ENCODE results near the gene DSTYK.
A peak's percentile ranks its signal among the peaks of the same experiment; 100 is the strongest.
"Not testable (repeated sequence)": the region's sequence is repeated elsewhere in the genome, so short reads cannot be mapped to it uniquely, and the experiment has no call there.

DSTYK gene

DNA sequence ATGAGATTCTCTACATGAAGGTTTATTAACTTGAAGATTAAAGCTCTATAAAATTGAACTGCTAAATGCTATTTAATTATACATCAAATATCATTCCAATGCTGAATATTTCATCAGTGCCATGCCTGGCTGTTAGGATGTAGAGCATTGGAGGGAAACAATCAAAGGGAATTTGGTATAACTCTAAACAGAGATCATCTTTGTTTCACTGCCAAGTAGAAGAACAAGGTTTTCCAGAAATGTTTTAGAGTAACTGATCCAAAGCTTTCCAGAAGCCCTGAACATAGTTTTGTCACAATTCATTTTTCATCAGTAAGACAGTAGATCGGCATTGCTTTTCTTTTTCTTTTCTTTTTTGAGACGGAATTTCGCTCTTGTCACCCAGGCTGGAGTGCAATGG is 5.9 kb upstream of the DSTYK start:
- DNase-seq, result no peak

DNA sequence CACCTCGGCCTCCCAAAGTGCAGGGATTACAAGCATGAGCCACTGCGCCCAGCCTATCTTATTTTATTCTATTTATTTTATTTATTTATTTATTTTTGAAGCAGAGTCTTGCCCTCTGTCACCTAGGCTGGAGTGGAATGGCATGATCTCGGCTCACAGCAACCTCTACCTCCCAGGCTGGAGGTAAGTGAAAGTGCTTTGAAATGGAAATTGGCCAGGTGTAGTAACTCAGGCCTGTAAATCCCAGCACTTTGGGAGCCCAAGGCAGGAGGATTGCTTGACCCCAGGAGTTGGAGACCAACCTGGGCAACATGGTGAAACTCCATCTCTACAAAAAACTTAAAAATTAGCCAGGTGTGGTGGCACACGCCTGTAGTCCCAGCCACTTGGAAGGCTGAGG is 5.1 kb upstream of the DSTYK start:
- DNase-seq, result no peak

DNA sequence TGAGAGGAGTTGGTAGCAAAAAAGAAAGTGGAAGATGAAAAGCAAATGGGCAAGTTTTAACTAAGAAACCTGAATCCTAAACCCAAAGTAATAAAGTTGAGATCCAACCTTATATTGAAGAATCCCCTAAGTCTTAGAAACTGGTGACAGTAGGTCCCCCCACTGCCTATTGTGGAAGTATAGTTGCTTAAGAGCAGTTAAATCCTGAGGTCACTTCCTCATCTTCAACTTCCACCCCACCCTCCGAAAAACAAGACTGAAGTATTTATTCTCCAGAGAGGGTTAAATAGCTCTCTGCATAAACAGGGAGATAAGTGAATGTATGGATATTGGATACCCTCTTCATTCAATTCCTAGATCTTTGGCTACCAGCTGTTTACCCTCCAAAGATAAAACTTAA is 3.3 kb upstream of the DSTYK start:
- peak; percentile 37 to 42 for DNase-seq

DNA sequence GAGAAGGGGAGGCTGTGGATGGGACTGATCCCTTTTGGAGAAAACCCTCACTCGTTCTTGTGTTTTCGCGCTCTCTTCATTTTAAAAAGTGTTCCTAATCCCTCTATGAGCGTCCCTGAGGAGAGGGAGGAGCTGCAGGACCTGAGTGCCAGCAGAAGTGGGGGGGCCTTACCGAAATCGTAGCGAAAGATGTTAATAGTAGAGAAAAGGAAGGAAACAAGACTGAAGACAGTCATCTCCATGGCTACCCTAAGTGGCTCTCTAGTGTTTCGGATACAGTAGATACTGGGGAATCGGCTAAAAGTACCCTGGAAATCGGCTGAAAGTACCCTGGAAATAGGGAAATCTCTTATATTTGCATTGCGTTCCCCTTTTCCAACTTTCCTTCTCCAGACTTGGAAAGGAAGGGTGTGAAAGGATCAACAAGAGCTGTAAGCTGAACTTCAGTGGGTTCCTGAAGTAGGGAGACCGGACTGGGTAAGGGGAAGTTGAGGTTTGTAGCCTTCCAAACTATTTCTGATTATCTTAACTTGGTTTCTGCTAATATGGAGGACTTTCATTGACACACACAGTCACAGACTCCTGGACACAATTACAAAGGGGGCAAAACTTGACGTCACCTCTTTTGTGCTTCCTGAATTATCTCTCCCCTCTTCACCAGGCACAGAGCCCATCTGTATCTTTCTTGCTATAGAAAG is 486 bp upstream of the DSTYK start:
- peak; percentile 86 to 88 for DNase-seq

DNA sequence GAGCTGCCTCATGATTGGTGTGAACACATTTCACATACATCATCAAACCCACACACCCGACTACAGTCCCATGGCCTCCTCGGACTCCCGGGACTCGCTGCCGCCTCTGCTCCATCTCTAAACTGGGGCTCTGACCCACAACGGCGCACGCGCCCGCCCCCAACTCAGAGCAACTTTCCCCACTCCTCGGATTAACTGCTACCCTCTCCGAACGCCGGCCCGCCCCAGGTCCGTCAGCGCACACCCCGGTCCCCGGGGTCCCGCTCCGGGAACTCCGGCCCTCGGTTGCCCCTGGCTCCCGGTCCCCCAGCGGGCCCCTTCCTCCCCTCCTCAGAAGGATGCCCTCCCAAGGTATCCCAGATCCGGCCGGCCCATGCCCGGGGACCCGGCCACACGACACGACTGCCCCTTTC is 740 bp downstream of the DSTYK start:
- DNase-seq, result no peak

DNA sequence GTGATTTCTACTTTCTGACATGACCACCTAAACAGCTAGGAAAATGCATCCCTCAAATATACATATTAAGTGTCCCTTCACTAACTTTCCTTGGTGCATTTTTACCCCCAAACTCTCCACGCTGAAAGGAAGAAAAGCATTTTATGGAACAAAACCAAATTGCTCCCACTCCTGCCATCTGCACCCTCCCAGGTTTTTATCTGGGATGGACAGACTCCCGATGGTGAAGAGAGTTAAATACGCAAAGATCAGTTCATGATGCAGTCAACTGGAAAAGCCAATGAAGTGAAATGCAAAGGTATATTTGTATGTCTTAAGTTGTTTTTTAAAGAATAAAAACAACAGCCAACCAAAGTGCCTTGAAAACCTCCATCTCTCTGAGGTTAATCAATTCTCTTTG is 2.7 kb downstream of the DSTYK start:
- DNase-seq, result no peak

DNA sequence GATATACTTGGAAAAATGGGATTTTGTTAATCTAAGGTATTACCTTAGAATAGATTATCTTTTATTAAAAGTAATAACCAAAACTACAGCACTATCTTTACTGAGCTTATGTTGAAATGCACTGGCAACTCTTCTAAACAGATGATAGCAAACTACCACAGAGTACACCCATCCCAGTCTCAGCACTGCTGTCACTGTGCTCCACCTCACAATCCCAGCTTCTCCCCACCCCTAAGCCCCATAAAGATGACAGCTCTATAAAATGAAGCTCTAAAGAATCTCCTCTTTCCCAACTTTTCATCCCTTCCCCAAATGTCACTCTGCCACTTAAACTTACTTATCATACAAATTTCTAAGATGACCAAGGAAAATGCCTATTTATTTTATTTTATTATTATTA is 6.4 kb downstream of the DSTYK start:
- DNase-seq, result no peak

DNA sequence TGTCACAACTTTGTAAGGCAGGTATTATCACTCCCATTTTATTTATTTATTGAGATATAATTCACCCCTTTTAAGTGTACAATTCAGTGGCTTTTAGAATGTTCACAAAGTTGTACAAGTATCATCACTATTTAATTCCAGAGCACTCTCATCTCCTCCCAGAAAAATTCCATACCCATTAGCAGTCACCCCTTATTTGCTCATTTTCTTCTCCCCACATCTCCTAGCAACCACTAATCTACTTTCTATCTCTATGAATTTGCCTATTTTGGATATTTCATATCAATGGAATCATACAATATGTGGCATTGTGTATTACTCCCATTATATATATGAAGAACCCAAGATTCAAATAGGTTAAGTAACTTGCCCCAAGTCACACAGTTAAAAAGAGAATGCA is 7.0 kb downstream of the DSTYK start:
- DNase-seq, result no peak

DNA sequence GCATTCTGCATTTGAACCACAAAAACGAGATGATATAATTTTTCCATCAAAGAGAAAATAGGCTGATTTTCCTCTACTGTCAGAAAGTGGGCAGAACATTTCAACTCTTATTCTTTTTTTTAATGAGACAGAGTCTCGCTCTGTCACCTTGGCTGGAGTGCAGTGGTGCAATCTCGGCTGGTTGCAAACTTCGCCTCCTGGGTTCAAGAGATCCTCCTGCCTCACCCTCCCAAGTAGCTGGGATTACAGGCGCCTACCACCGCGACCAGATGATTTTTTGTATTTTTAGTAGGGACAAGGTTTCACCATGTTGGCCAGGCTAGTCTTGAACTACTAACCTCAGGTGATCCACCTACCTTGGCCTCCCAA is 11.6 kb downstream of the DSTYK start:
- no peak for DNase-seq

DNA sequence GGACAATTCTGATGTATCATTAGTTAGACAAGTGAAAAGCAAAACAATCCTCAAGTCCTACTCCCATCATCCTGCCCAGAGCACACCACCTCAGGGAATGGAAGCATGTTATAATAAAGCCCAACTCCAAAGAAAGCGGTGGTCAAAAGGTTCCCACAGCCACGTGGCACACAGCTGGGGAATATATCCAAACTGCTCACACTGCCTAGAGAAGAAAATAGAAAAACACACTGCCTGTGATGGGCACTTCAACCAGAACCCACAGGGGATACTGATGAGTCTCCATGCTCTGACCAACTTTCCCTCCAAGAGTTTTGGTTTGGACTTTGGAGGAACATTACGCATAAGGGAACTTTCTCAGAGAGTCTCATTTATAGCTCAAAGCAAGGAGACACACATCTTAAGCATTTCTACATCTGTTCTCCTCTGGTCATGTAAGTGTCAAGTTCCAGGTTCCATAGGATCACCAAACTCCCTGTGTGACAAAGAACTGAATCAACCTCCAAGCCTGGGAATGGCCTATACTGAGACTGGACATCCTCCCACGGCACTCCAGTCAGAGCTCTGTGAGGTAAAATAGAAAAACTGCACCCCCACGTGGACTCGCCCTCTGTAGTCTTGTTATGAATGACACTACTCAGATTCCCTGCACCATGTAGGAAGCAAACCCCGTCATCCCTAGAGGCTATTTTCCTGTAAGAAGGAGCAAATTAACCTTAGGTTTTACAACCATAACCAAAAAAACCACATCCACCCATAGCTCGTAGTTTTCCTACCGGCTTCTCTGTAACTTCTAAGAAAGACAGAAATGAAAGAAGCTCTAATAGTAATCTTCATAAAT is 12.2 kb downstream of the DSTYK start:
- DNase-seq, result no peak

DNA sequence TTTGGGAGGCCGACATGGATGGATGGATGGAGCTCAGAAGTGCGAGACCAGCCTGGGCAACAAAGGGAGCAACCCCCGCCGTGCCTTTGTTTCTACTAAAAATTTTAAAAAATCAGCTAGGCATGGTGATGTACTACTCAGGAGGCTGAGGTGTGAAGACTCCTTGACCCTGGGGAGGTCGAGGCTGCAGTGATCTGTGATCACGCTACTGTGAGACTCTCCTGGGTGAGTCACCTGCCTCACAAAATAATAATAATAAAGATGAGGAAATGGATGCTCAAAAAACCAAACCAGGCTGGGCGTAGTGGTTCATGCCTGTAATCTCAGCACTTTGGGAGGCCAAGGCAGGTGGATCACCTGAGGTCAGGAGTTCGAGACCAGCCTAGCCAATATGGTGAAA is 19.2 kb downstream of the DSTYK start:
- DNase-seq, result no peak

DNA sequence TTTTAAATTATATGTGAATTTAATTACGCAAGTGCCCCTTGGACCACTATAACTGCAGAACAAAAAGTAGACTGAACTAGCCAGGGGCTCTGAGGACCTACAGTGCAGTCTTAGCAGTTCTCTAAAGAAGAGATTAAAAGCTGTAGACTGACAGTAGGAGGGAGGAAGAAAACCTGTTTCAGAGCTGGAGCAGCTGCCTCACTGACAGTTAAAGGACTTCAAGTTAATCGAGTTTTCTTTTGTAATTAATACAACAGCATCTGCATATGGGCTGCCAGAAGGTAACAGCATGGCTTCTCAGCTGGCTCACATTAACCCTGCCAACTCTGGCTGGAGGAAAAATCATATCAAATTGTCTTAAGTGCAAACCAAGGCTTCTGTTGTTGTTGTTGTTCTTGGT is 19.9 kb downstream of the DSTYK start:
- no peak for DNase-seq

DNA sequence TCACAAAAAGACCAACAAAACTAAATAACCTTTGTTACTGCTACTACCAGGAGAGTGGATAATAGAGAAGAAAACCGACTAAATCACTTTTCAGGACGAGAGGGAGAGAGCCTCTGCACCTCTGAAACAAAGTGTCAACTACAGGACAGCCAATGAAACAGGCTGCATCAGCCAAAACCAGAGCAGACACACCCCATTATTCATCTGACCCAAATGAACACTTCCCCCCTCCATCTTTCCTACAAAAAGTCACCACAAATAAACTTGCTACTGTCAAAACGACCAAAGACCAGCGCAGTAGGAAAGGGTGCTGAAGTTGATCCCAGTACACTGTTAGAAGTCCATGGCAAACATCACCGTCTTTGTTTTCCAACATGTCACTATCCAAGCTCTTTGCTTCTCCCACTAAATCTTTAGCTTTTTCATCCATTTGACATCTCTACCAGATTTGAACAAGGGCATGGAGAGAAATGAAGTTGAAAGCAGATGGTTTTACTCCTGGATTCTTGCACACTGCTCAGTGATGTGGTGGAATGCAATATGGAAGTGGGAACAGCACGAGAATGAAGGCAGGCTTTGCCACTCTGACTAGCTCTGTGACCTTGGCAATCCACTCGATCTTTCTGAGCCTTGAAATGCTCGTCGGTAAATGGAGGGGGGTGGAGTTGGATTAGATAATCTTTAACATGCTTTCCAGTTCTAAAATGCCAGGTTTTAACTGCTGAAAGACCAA is 20.5 kb downstream of the DSTYK start:
- no peak for DNase-seq

DNA sequence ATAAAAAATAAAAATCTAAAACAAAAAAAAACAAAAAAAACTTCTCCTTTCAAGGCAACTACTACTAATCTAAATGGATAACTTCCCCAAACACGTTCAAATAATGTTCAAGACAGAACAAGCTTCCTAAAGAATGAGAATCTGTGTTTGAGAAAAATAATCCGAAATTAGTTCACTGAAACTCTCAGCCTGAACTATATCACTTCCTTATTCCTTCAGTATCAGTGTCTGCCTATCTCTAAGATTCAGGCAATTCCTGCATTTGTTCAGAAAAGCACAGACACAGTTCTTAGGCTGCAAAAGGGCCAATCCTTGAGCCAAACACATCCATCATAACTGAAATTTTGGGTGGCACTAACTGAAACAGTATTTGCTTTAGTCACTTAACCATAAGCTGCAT is 22.4 kb downstream of the DSTYK start:
- DNase-seq, result peak in 1 of 2 experiments; percentile 14

DNA sequence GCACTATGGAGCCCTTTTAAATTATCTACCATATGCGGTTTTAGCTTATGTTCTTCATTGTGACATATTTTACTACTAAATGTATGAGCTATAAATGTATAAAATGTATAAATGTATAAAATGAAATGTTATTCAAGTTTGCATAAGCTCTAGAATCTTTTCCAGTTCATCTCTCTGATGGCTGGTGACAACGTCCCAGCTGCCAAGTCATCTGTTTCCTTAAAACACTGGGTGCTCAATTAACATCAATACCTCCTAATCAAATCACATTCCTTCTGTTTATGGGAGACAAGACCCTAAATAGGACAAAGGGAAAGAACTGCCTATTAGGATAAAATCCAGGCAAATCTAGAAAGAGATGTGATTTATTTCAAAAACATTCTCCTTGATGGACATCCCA is 22.9 kb downstream of the DSTYK start:
- DNase-seq, result no peak

DNA sequence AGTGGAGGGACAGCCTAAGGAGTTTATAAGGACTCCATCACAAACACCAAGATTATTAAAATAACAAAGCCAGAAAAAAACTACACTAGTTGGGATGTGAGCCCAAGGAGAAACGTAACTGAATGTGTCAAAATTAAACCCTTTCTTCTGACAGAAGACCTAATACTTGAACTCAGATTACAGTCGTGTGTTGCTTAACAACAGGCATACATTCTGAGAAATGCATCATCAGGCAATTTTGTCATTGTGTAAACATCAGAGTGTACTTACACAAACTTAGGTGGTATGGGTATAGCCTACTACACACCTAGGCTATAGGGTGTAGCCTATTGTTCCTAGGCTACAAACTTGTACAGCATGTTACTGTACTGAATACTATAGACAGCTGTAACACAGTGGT is 23.4 kb downstream of the DSTYK start:
- DNase-seq, result no peak

DNA sequence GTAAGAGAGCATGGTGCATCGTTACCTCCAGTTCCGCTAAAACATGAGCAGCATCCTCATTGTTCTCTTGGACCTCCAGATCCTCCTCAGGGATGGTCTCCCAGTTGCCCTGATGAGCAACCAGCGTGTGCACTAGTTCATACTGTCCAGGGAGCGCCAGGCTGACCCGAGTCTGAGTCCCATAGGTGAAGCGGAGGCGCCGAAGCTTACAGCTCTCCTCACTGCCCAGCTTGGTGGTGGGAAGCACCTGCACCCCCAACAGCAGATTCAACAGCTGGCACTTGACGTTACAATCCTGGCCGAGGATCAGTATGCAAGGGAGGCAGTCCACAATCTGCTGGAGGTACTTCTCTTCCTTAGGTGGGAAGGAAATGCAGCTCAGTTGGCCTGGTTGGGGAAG is 24.1 kb downstream of the DSTYK start:
- DNase-seq, result no peak

DNA sequence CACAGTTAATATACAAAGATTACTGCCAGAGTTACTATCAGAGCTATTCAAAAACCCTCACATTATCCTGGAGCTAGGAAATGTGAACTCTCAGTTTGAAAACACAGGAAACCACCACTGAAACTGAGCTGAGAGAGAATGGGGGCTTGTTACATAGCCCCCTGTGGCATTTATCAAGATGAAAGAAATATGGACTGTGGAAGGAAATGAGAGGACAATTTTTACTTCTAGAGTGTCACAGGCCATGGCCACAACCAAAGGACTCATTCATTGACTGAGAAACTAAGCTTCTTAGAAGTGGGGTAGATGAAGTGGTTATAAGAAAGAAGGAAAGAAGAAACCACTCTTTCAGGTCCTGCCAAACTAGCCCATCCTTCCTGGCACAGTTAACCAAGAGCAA is 25.3 kb downstream of the DSTYK start:
- DNase-seq, result no peak

DNA sequence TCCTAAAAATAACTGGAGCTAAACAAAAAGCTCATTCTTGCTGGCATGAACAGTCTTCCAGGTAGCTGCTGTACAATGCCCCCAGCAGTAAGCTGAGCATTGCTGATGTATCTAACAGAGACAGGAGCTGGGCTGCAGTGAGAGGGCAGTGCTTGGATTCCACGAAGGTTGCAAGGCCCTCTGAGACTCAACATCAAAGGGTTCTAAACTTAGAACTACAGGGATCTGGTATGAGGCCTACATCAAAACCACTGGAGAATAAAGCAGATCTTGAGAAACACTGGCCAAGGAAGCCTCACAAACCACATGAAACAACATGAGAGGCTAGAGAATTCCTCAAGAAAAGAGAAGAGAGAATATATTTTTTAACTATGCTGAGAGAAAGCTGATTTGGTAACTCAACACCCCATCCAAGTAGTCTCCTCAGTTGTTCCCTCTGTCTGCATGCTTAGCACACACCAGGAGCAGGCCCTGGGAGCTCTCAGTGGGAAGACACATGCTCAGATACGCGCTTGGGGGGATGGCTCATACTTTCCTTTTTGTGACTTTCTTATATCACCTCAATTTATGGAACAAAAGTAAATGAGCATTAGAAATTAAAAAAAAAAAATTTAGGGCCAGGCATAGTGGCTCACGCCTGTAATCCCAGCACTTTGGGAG is 27.7 kb downstream of the DSTYK start:
- DNase-seq, result no peak

DNA sequence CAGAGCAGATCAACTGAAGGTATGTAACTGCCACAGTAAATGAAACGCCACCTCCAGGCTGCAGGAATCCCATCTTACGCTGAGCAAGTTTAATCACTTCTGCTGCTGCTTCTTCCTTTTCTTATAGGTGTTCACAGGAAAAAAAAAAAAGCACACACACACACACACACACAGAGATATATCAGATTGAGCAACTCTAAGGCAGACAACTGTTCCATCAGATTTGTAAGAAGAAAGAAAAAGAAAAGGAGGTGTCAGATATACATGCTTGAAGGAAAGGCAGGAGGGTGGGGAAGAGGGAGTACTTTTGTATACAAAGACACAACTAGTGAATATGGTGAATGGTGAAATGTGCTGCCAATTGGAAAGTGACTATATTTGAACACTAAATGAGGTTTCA is 28.6 kb downstream of the DSTYK start:
- DNase-seq, result no peak

DNA sequence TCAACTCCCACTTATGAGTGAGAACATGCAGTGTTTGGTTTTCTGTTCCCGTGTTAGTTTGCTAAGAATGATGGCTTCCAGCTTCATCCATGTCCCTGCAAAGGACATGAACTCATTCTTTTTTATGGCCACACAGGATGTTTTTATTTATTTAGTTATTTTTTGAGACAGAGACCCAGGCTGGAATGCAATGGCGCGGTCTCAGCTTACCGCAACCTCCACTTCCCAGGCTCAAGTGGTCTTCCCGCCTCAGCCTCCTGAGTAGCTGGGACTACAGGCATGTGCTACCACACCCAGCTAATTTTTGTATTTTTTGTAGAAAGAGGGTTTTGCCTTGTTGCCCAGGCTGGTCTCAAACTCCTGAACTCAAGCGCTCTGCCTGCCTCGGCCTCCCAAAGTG is 31.2 kb downstream of the DSTYK start:
- DNase-seq, result not testable (repeated sequence)

DNA sequence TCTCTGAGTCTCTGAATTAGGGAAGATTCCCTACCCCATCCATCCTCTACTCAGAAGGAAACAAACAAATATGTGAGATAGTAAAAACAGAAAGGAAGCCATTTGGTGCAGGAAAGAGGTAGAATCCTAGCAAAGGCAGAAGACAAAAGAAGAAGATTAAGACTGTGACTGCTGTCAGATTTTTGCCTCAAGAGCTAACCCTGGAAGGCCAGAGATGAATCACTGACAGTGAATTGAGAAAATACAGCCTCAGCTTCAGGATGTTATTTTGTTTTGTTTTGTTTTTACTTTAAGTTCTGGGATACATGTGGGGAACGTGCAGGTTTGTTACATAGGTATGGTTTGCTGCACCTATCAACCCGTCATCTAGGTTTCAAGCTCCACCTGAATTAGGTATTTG is 31.7 kb downstream of the DSTYK start:
- no peak for DNase-seq

DNA sequence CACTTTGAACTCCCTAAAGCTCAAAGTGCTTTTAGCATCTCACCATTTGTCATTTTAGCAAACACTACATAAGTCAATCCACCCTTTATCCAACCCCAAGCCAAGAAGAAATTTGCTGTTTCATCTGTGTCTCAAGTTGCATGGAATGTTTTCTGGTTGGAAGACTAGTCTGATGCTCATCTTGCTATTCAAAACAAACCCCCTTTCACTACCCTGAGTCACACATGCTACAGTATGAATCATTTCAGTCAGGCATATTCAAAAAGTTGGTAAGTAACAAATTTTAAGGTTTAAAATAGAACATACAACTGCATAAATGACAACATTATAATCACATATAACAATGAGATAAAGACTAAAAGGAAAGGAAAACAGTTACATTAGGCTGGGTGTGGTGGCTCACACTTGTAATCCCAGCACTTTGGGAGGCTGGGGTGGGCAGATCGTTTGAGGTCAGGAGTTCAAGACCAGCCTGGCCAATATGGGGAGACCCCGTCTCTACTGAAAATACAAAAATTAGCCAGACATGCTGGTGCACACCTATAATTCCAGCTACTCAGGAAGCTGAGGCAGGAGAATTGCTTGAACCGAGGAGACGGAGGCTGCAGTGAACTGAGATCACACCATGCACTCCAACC is 38.7 kb downstream of the DSTYK start:
- no peak for DNase-seq
